Measurements from ENCODE around the gene FAR2. TPM values are rescaled to one million over a fixed set of nuclear protein-coding genes. Genes with fewer than 3 reads are reported as not detected.

Gene FAR2
- total RNA-seq, 2 donors from 2014 or later = 42.5 to 96.7 TPM

DNA sequence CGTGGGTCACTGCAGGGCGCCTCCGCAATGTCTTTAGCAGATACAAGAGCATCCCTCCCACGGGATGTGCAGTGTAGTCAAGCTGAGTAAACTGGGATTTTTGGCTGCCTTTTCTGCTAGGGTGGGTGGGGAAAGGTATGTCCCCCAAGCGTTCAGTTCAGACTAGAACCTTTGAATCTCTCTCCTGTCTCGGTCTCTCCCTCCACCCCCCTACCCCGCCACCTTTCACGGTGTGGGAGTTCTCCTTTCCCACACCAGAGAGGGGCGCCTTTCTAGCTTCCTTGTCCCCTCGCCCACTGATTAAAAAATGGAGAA lies 525 bp upstream of the FAR2 start:
- Mint-ChIP-seq H3K4me1 (peaks cover 62% of the 10 kb centered on the region), H3K27ac (peak overlapping the region; percentile 98), H3K27me3 (ENCODE audit: insufficient read depth) (no peaks in the 10 kb centered on the region), H3K36me3 (ENCODE audit: low read depth) (peaks cover 2% of the 10 kb centered on the region), H3K9me3 (peaks cover 17% of the 10 kb centered on the region), H3K4me3 (peak overlapping the region; percentile 80)
- 0 to 29% methylated on average over 3 to 9 of the region's 10 CpGs for WGBS, 2 experiments (ENCODE audit: insufficient coverage in 1 of 2, insufficient read length in 1 of 2)
- Histone ChIP-seq H3K9ac (ENCODE audit: extremely low read depth, low read length, poor library complexity, severe bottlenecking) (peak overlapping the region; percentile 50), H3K4me1 (ENCODE audit: control insufficient read depth, insufficient read depth, low read length) (no peaks in the 10 kb centered on the region), H3K4me3 (ENCODE audit: low read length) (peak overlapping the region; percentile 81), H3K27ac (ENCODE audit: low read depth, low read length) (no peak overlapping the region), H3K36me3 (ENCODE audit: control insufficient read depth, insufficient read depth, low read length) (no peaks in the 10 kb centered on the region), H3K9me3 (ENCODE audit: control insufficient read depth, low read length) (peaks cover 13% of the 10 kb centered on the region), H3K27me3 (ENCODE audit: control insufficient read depth, insufficient read depth, low read length, poor library complexity, severe bottlenecking) (no peaks in the 10 kb centered on the region)
- no peak for DNase-seq
- TF ChIP-seq, protein P1, sequence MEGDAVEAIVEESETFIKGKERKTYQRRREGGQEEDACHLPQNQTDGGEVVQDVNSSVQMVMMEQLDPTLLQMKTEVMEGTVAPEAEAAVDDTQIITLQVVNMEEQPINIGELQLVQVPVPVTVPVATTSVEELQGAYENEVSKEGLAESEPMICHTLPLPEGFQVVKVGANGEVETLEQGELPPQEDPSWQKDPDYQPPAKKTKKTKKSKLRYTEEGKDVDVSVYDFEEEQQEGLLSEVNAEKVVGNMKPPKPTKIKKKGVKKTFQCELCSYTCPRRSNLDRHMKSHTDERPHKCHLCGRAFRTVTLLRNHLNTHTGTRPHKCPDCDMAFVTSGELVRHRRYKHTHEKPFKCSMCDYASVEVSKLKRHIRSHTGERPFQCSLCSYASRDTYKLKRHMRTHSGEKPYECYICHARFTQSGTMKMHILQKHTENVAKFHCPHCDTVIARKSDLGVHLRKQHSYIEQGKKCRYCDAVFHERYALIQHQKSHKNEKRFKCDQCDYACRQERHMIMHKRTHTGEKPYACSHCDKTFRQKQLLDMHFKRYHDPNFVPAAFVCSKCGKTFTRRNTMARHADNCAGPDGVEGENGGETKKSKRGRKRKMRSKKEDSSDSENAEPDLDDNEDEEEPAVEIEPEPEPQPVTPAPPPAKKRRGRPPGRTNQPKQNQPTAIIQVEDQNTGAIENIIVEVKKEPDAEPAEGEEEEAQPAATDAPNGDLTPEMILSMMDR (conservative IDR thresholded peaks at IDR 0.05) = peak; percentile 35

DNA sequence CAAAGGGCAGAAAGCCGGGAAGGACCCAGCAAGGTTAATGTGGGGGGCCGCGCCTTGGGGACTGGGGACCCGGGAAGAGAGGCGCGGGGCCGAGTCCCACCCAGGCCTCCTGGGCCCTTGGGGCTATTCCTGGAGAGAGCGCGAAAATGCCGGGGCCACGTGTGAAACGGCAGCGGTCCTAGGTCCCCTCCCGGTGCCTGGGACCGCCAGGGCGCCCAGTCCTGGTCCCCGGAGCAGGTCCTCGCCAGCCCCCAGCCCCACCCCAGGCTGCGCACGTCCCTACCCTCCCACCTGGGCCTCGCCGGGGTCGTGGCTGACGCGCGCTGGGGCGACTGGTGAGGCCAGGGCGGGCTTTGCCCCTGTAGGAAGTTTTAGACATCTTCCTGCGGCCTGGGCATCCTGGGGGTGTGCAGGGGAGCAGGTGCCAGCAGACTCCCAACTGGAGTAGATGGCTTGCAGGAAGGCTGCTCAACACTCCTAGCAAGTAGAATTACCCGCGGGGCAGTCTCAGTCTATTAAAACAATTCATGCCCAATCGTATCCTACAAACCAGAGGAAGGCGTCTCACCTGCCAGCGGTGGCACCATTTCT lies 708 bp downstream of the FAR2 start:
- Histone ChIP-seq H3K4me3 (ENCODE audit: low read length) (peak overlapping the region; percentile 81), H3K9me3 (ENCODE audit: control insufficient read depth, low read length) (peaks cover 13% of the 10 kb centered on the region), H3K36me3 (ENCODE audit: control insufficient read depth, insufficient read depth, low read length) (no peaks in the 10 kb centered on the region), H3K27ac (ENCODE audit: low read depth, low read length) (no peak overlapping the region), H3K4me1 (ENCODE audit: control insufficient read depth, insufficient read depth, low read length) (no peaks in the 10 kb centered on the region), H3K27me3 (ENCODE audit: control insufficient read depth, insufficient read depth, low read length, poor library complexity, severe bottlenecking) (no peaks in the 10 kb centered on the region), H3K9ac (ENCODE audit: extremely low read depth, low read length, poor library complexity, severe bottlenecking) (peak overlapping the region; percentile 50)
- Mint-ChIP-seq H3K4me3 (peak overlapping the region; percentile 80), H3K36me3 (ENCODE audit: low read depth) (peaks cover 2% of the 10 kb centered on the region), H3K27ac (peak overlapping the region; percentile 98), H3K27me3 (ENCODE audit: insufficient read depth) (no peaks in the 10 kb centered on the region), H3K9me3 (peaks cover 9% of the 10 kb centered on the region), H3K4me1 (peaks cover 71% of the 10 kb centered on the region)
- DNase-seq = peak; percentile 82
- WGBS, 2 experiments (ENCODE audit: insufficient coverage in 1 of 2, insufficient read length in 1 of 2) = 23 to 46% methylated on average over 7 to 34 of the region's 34 CpGs
- TF ChIP-seq, protein P1 (conservative IDR thresholded peaks at IDR 0.05) = no peak

DNA sequence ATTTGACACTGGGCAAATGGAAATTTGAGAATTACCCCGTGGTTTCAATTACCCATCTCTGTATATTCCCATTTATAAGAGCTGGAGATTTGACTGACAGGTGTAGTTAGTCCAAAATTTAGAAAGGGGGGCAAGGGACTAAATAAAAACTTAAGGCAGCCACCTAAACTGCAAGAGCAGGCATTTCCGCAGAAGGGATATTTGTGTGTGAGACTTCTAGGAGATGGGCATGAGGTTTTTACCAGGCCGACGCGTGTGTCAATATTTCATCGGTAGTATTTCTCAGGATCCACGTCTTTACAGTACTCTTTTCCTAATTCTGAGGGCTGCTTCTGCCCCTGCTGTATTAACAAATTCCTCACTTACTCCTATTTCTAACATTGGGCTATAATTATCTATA lies 1.4 kb downstream of the FAR2 start:
- H3K27me3 ChIP-seq (ENCODE audit: control insufficient read depth, insufficient read depth, low read length, poor library complexity, severe bottlenecking) = no peaks in the 10 kb centered on the region
- H3K9ac ChIP-seq (ENCODE audit: extremely low read depth, low read length, poor library complexity, severe bottlenecking) = no peak overlapping the region
- peaks cover 75% of the 10 kb centered on the region for H3K4me1 Mint-ChIP-seq
- 95 to 96% methylated on average over 6 to 7 of the region's 7 CpGs for WGBS, 2 experiments (ENCODE audit: insufficient coverage in 1 of 2, insufficient read length in 1 of 2)
- peaks cover 4% of the 10 kb centered on the region for H3K9me3 Mint-ChIP-seq
- no peak overlapping the region for H3K27ac ChIP-seq (ENCODE audit: low read depth, low read length)
- H3K36me3 ChIP-seq (ENCODE audit: control insufficient read depth, insufficient read depth, low read length) = no peaks in the 10 kb centered on the region
- TF ChIP-seq, protein P1 (conservative IDR thresholded peaks at IDR 0.05) = no peak
- H3K9me3 ChIP-seq (ENCODE audit: control insufficient read depth, low read length) = peaks cover 9% of the 10 kb centered on the region
- peak overlapping the region; percentile 81 for H3K4me3 ChIP-seq (ENCODE audit: low read length)
- peak overlapping the region; percentile 80 for H3K4me3 Mint-ChIP-seq
- H3K27ac Mint-ChIP-seq = peak overlapping the region; percentile 32
- no peaks in the 10 kb centered on the region for H3K27me3 Mint-ChIP-seq (ENCODE audit: insufficient read depth)
- no peak for DNase-seq
- H3K4me1 ChIP-seq (ENCODE audit: control insufficient read depth, insufficient read depth, low read length) = peaks cover 5% of the 10 kb centered on the region
- peaks cover 2% of the 10 kb centered on the region for H3K36me3 Mint-ChIP-seq (ENCODE audit: low read depth)
